RWPE1 (cell line): Measurements from ENCODE around the gene PTPRU.

ENCODE experiments used
- CTCF ChIA-PET: fragments of 350-600 bp; sonication (Branson Sonifier 250); formaldehyde crosslinking; extraction: SDS; loops from one replicate; lab custom pipeline; 2021; lab: Yijun Ruan, JAX
- POLR2A ChIA-PET: fragments of 400-600 bp; formaldehyde crosslinking; extraction: SDS; loops from one replicate; lab custom pipeline; 2020; ENCODE audit warnings: antibody characterized with exemption; ENCODE audit not compliant: low non-redundant PET; lab: Yijun Ruan, JAX
- DNase-seq: peaks from one replicate; pipeline ENCODE4 v3.0.0; 2012; ENCODE audit warnings: low spot score
- H3K27ac ChIP-seq: fragments of 450-650 bp; 2 replicates; pipeline ENCODE4 v1.5.1; 2017
- TF ChIP-seq, protein P1 (sequence below): fragments of 450-650 bp; conservative IDR thresholded peaks from 2 replicates; pipeline ENCODE4 v1.5.1; 2017; ENCODE audit warnings: low read depth, mild to moderate bottlenecking

PTPRU gene

DNA sequence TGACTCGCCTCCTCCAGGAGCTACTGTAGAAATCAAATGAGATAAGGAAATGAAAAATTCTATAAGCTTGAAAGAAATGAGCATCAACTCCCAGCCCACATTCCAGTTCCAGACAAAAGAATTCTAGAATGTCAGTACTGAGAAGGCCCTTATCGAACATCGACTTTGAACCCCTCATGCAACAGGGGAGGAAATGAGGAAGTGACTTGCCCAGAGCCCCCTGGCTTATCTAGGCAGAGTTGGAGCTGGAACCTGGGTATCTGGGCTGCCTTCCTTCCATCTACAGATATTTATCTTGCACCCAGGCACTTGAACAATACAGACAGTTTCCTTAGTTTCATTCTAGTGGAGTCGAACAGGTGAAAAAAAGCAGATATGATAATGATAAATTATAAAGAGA lies 27.9 kb upstream of the PTPRU start:
- POLR2A ChIA-PET, result interaction anchor here (0.7 kb wide), 1 partner anchor 324 kb away, joined by 3 read pairs; no protein-coding TSS in a partner anchor
- H3K27ac ChIP-seq, result no peak overlapping the region
- TF ChIP-seq, protein P1, sequence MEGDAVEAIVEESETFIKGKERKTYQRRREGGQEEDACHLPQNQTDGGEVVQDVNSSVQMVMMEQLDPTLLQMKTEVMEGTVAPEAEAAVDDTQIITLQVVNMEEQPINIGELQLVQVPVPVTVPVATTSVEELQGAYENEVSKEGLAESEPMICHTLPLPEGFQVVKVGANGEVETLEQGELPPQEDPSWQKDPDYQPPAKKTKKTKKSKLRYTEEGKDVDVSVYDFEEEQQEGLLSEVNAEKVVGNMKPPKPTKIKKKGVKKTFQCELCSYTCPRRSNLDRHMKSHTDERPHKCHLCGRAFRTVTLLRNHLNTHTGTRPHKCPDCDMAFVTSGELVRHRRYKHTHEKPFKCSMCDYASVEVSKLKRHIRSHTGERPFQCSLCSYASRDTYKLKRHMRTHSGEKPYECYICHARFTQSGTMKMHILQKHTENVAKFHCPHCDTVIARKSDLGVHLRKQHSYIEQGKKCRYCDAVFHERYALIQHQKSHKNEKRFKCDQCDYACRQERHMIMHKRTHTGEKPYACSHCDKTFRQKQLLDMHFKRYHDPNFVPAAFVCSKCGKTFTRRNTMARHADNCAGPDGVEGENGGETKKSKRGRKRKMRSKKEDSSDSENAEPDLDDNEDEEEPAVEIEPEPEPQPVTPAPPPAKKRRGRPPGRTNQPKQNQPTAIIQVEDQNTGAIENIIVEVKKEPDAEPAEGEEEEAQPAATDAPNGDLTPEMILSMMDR, result no peak
- no peak for DNase-seq
- CTCF ChIA-PET, result interaction anchor here (0.5 to 0.9 kb wide), 2 partner anchors 325 to 327 kb away, joined by 3 to 5 read pairs; no protein-coding TSS in a partner anchor

DNA sequence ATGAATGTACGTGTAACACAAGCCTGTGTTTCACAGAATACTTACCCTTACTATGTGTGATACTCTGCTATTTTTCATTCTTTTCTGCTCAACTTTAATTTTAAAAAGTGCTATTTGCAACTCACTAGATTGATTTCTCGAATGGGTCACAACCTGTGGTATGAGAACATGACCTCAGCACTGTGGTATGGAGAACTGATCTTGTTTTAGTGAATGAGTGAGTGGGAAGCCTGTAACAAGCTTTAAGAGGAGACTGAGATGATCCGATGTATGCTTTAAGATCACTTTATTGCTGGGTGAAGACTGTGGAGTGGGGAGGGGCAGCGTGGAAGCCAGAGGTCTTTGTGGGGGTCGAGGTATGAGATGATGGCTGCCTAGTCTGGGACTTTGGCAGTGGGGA lies 27.1 kb upstream of the PTPRU start:
- ChIA-PET POLR2A (interaction anchor here (0.7 kb wide), 1 partner anchor 705 kb away, joined by 3 read pairs; no protein-coding TSS in a partner anchor), CTCF (no interaction called here)
- peak overlapping the region; percentile 9; the same call in 1 of the 2 replicates for H3K27ac ChIP-seq
- TF ChIP-seq, protein P1, result no peak
- DNase-seq, result no peak

DNA sequence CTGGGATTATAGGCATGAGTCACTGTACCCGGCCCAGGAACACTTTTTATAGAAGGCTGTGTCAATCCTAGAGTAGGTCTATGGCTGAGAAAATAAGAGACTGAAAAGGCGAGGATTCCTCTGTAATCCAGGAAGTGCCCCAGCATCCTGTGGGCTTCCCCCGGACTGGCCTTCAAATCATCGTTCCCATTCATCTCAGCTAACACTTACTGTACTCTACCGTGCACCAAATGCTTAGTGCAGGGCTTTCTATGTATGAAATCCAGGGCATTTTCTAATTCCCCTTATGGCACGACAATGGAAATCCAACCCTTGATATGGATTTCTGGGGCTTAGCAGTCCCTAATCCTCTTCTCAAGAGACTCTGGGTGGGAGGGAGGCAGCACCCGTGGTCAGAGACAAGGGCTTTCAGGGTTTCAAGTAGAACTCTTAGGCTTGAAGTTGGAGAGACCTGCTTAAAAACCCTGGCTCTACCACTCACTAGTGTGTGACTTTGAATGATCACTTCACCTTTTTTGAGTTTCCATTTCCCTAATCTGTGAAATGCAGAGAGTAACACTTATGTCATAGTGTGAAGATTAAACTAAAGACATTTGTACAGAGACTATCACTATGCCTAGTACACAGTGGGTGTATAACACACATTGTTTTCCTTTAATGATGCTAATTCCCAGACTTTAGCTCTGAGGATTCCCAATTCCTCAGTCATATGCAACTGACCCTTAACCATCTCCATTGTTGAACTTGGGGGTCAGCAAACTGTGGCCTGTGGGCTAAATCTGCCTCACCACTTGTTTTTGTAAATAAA lies 25.8 kb upstream of the PTPRU start:
- TF ChIP-seq, protein P1, result no peak
- H3K27ac ChIP-seq, result peak overlapping the region; percentile 9; the same call in 1 of the 2 replicates
- CTCF ChIA-PET, result no interaction called here
- POLR2A ChIA-PET, result no interaction called here
- DNase-seq, result no peak

DNA sequence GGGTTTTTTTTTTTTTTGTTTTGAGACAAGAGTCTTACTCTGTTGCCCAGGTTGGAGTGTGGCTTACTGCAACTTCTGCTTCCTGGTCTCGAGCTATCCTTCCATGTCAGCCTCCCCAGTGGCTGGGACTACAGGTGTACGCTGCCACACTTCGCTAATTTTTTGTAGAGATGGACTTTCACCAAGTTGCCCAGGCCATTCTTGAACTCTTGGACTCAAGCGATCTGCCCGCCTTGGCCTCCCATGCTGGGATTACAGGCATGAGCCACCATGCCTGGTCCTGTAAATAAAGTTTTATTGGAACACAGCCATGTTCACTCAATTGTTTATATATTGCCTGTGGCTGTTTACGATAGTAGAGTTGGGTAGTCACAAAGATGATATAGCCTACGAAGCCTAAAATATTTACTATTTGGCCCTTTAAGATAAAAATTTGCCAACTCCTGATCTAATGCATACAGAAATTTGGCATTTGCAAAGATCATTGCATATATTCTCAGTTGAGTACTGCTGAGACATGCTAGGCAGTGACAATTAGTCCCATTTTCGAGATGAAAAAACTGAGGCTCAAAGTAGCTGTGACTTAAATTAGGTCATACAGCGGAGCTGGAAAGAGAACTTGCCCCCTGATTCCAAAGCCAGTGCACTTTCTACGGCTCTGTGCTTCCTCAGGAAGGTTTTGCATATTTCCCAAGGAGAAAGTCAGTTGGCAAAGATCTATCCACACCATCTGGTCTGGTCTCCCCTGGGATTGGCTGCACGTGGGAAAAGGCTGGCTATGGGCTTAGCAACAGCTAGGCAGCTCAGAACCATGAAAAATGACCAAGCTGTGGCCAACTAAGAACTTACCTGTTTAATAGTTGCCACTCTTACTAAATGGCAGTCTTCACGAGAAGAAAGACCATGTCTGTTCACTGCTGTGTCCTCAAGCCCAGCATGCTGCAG lies 25.0 kb upstream of the PTPRU start:
- TF ChIP-seq, protein P1, result no peak
- no peak overlapping the region for H3K27ac ChIP-seq
- ChIA-PET CTCF (no interaction called here), POLR2A (no interaction called here)
- DNase-seq, result no peak

DNA sequence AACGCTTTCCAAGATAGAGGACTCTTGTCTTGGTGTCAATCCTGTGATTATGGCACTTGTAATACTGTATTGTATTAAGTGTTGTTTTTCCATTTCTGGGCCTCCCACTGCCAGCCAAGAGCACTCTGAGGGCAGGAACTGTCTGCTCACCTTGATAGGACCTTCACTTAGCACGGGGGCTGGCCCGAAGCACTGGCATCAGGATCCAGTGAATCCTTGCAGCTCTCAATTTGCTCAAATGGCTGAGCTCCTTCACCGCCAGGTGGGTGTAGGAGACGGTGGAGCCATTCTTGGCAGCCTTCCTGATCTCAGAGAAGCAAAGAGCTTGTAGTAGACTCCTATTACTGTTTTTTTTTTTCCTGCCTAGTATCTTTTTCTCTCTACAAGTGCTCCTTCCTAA lies 23.3 kb upstream of the PTPRU start:
- H3K27ac ChIP-seq, result no peak overlapping the region
- TF ChIP-seq, protein P1, result no peak
- POLR2A ChIA-PET, result no interaction called here
- DNase-seq, result no peak
- CTCF ChIA-PET, result no interaction called here

DNA sequence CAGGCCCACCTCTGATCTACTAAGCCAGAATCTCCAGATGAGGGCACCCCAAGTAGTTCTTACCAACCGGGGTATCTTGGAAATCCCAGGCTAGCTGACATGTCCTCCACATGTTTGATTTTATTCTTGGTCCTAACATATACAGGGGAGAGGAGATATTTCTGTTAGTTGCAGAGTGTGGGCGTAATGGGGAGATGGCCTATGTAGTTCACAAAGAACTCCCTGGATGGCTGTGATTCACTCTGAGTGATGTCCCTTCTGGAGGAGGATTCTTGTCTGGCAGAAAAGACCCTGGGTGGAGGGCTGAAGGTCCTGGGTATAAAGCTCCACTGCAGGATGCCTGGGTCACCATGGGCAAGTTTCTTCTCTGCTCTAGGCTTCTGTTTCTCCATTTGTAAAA lies 18.7 kb upstream of the PTPRU start:
- CTCF ChIA-PET, result no interaction called here
- no peak for DNase-seq
- POLR2A ChIA-PET, result interaction anchor here (0.6 kb wide), 1 partner anchor 327 kb away, joined by 3 read pairs; no protein-coding TSS in a partner anchor
- TF ChIP-seq, protein P1, result no peak
- no peak overlapping the region for H3K27ac ChIP-seq
